Fibroblast of mammary gland (primary cell): ENCODE measurements around the gene CHST9.

Experiments
- DNase-seq: peaks from one replicate; pipeline ENCODE4 v3.0.0-alpha.2; 2010; ENCODE audit warnings: low read depth
- H3K4me3 ChIP-seq: 2 replicates; pipeline ENCODE4 v1.5.1; 2011; ENCODE audit warnings: low read depth, mild to moderate bottlenecking, low read length, moderate library complexity; ENCODE audit not compliant: control insufficient read depth
- CTCF ChIP-seq: conservative IDR thresholded peaks from 2 replicates; pipeline ENCODE4 v1.5.1; 2011; ENCODE audit warnings: low read depth, low read length, inconsistent platforms; ENCODE audit not compliant: control insufficient read depth, insufficient read depth

The CHST9 gene

GRCh38 chr18:26919627-26920026, 265.5 kb downstream of the CHST9 start:
- H3K4me3 ChIP-seq = no peak overlapping the region
- no peak for DNase-seq
- TF ChIP-seq CTCF = no peak

- H3K4me3 ChIP-seq = no peak overlapping the region
- DNase-seq = no peak
- no peak for TF ChIP-seq CTCF
Measured at GRCh38 chr18:26919201-26919600, 265.9 kb downstream of the CHST9 start.

GRCh38 chr18:26911840-26912239, 273.3 kb downstream of the CHST9 start:
- H3K4me3 ChIP-seq = no peak overlapping the region
- no peak for TF ChIP-seq CTCF
- no peak for DNase-seq

- DNase-seq = no peak
- H3K4me3 ChIP-seq = no peak overlapping the region
- no peak for TF ChIP-seq CTCF
Measured at GRCh38 chr18:26909599-26910290, 275.4 kb downstream of the CHST9 start.

- DNase-seq = no peak
- TF ChIP-seq CTCF = no peak
- no peak overlapping the region for H3K4me3 ChIP-seq
Measured at GRCh38 chr18:26908906-26909305, 276.2 kb downstream of the CHST9 start.

- TF ChIP-seq CTCF = no peak
- H3K4me3 ChIP-seq = no peak overlapping the region
- DNase-seq = no peak
Measured at GRCh38 chr18:26902291-26902690, 282.8 kb downstream of the CHST9 start.

- TF ChIP-seq CTCF = no peak
- no peak overlapping the region for H3K4me3 ChIP-seq
- DNase-seq = no peak
Measured at GRCh38 chr18:26901020-26901419, 284.1 kb downstream of the CHST9 start.
